ENCODE results near the gene PNPLA2. TPM values are rescaled to one million over a fixed set of nuclear protein-coding genes. Genes with fewer than 3 reads are reported as not detected.

Gene PNPLA2
- total RNA-seq, 1 donor from 2014 or later = 55.6 TPM

DNA sequence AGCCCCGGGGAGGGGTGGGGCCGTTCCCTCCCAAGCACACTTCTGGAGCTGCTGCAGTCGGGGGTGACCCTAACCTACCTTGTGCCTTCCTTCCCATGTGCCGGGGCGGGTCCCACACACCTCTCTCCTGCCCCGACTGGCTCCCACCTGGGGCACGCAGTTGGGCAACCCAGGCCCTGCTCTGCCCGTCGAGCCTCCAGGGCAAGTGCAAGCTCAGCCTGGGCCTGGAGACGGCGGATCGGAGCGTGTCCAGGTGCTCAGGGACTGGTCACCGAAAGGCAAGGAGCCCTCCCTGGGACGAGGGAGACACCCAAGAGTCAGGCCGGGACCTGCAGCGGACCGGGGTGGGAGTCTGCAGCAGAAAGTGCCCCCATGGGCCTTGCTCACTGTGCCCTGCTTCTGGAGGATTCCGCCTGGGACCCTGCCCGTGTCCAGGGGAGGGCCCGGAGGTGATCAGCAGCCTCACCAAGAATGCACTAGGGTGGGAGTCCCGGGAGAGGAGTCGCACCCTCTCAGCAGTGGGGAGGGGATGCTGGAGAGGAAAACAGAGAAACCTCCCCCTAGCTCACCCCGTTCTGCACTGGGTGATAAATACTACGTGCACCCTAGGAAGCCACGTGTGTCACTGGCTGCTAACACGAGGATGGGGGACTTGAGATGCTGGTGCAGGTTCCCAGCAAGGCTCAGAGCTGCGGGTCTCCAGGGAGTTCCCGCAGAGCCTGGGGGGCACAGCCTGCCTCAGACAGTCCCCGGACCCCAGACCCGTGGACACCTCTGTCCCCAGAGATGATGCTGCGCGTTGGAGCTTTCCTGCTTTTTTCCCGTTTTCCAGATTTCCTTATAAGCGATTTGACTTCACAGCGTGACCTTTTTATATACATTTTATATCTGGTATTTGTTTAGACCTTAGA is 36.2 kb upstream of the PNPLA2 start:
- TF ChIP-seq, protein P1, sequence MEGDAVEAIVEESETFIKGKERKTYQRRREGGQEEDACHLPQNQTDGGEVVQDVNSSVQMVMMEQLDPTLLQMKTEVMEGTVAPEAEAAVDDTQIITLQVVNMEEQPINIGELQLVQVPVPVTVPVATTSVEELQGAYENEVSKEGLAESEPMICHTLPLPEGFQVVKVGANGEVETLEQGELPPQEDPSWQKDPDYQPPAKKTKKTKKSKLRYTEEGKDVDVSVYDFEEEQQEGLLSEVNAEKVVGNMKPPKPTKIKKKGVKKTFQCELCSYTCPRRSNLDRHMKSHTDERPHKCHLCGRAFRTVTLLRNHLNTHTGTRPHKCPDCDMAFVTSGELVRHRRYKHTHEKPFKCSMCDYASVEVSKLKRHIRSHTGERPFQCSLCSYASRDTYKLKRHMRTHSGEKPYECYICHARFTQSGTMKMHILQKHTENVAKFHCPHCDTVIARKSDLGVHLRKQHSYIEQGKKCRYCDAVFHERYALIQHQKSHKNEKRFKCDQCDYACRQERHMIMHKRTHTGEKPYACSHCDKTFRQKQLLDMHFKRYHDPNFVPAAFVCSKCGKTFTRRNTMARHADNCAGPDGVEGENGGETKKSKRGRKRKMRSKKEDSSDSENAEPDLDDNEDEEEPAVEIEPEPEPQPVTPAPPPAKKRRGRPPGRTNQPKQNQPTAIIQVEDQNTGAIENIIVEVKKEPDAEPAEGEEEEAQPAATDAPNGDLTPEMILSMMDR (conservative IDR thresholded peaks at IDR 0.05) = no peak
- Mint-ChIP-seq H3K27me3 (no peaks in the 10 kb centered on the region), H3K27ac (no peak overlapping the region), H3K9me3 (no peaks in the 10 kb centered on the region), H3K4me3 (no peak overlapping the region), H3K4me1 (ENCODE audit: unreplicated experiment) (peaks cover 12% of the 10 kb centered on the region), H3K36me3 (no peaks in the 10 kb centered on the region)
- DNase-seq (ENCODE audit: extremely low spot score, unreplicated experiment) = no peak

DNA sequence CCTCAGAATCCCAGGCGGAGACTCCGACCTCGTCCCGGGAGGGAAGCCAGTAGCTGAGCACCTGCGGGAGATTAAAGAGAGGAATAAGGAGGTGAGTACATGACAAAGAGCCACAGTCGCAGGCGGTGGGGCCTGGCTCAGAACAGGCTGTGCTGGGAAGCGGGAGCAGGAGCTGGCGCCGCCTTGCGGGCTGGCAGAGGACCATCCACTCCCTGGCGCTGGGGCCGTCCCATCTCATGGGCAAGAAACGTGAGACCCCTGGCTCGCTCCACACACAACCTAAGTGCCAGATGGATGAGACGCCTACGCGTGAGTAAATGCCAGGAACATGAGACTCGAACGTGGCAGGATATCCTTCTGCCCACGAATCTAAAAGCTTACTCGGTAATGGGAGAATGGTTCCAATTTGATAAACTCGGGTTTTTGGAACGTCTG is 35.1 kb upstream of the PNPLA2 start:
- Mint-ChIP-seq H3K27me3 (no peaks in the 10 kb centered on the region), H3K27ac (peak overlapping the region; percentile 89), H3K4me3 (peak overlapping the region; percentile 73), H3K4me1 (ENCODE audit: unreplicated experiment) (peaks cover 12% of the 10 kb centered on the region), H3K9me3 (no peaks in the 10 kb centered on the region), H3K36me3 (no peaks in the 10 kb centered on the region)
- TF ChIP-seq, protein P1 (conservative IDR thresholded peaks at IDR 0.05) = peak; percentile 88
- DNase-seq (ENCODE audit: extremely low spot score, unreplicated experiment) = no peak

DNA sequence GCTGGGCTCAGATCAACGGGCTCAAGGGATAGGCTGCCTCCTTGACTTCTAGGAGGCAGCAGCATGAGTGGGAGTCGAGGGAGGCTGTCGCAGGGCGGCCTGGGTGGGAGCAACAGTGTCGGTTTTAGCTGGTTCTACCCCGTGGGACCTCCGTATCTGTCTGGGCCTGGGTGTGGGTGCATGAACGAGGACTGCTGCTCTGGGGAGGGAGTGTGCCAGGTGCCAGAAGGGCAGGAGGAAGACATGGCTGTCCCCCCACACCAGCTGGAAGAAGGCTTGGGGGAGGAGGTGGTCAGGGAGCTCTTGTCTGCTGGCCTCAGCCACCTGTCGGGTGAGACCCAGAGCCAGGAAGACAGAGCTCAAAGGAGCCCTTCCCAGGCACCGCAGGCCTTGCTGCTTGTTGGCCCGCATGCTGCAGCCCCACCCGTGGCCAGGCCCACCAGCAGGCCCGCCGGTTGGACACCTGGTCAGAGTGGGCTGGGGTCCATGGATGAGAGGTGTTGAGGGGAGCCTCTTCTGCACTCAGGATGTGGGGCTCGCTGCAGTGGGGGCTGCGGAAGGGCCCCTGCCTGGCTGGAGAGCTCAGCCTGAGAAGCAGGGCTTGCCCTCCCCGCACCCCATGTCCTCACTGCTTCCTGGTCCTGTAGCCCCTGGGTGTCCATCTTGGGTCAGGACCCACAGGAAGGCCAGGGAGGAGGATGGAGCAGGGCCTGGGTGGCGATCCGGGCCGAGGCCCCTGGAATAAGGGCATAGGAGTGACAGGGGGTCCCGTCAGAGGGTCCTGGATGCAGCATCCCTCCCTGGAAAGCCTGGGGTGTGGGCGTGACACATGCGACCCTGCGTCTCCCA is 32.3 kb upstream of the PNPLA2 start:
- Mint-ChIP-seq H3K27me3 (no peaks in the 10 kb centered on the region), H3K27ac (no peak overlapping the region), H3K9me3 (no peaks in the 10 kb centered on the region), H3K4me1 (ENCODE audit: unreplicated experiment) (peaks cover 12% of the 10 kb centered on the region), H3K36me3 (no peaks in the 10 kb centered on the region), H3K4me3 (no peak overlapping the region)
- no peak for DNase-seq (ENCODE audit: extremely low spot score, unreplicated experiment)
- TF ChIP-seq, protein P1 (conservative IDR thresholded peaks at IDR 0.05) = no peak

DNA sequence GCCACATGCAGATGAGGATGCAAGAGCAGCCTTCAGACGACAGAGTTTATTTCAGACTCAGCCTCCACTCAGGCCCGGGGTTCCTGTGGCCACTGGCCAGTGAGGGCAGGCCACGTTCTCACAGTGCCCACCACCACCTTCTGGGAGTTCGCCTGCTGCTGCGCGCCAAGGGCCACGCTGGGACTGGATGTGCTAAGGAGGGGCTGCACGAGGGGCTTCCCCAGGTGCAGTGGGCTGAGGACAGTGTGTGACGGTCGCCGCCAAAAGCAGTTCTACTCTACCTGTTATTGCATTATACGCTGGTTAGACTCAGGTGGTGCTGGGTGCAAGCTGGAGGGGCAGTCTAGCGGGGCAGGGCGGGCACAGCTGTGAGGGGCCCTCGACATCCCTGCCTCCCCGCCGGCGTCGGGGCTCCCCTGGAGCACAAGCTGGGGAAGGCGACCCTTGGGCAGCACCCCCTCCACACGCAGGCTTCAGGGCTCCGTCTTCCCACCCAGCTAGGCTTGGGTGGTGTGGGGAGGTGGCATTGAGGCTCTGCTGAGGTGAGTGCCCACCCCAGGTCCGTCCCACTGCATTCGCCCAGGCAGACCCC is 31.5 kb upstream of the PNPLA2 start:
- TF ChIP-seq, protein P1 (conservative IDR thresholded peaks at IDR 0.05) = no peak
- no peak for DNase-seq (ENCODE audit: extremely low spot score, unreplicated experiment)
- Mint-ChIP-seq H3K4me3 (no peak overlapping the region), H3K9me3 (no peaks in the 10 kb centered on the region), H3K27ac (no peak overlapping the region), H3K36me3 (no peaks in the 10 kb centered on the region), H3K27me3 (no peaks in the 10 kb centered on the region), H3K4me1 (ENCODE audit: unreplicated experiment) (peaks cover 12% of the 10 kb centered on the region)

DNA sequence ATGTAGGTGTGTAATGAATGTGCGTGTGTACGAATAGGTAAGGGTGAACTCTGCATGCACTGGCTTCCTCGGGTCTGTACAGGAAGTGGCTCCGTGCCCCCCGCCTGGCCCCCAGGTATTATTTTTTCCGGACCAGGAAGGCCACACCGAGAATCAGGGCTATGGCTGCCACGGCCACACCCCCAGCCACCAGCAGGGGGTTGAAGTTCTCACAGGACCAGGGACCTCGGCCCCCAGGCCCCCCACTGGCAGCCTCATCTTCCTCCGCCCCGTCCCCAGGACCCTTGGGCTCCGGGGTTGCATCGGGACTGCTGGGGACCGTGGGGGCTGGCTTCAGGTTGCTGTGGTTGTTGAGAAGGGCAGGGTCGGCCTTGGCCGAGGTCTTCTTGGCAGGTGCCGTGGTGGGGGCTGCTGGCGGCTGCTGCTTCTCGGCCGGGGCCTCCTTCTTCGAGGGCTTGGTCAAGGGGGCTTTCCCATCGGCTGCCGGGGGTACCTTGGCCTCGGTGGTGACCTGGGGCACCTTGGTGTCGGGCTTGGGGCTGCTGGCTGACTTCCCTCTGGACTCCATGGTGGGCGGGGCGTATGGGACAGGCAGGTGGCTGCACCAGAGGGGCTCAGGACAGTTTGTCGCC is 30.6 kb upstream of the PNPLA2 start:
- Mint-ChIP-seq H3K36me3 (no peaks in the 10 kb centered on the region), H3K9me3 (no peaks in the 10 kb centered on the region), H3K27me3 (no peaks in the 10 kb centered on the region), H3K4me3 (no peak overlapping the region), H3K27ac (no peak overlapping the region), H3K4me1 (ENCODE audit: unreplicated experiment) (peaks cover 9% of the 10 kb centered on the region)
- TF ChIP-seq, protein P1 (conservative IDR thresholded peaks at IDR 0.05) = peak; percentile 46
- DNase-seq (ENCODE audit: extremely low spot score, unreplicated experiment) = no peak
